ENCODE data around the gene VIM. TPM values are rescaled to one million over a fixed set of nuclear protein-coding genes. Genes with fewer than 3 reads are reported as not detected.
A peak's percentile ranks its signal among the peaks of the same experiment; 100 is the strongest.

Gene VIM
- total RNA-seq, 1 donor from 2014 or later = 115 TPM

- Histone ChIP-seq H3K4me3 (ENCODE audit: low read depth, low read length) (peak overlapping the region; percentile 78), H3K36me3 (ENCODE audit: control insufficient read depth, insufficient read depth, low read length) (peaks cover 3% of the 10 kb centered on the region), H3K27me3 (ENCODE audit: control insufficient read depth, insufficient read depth, low read length) (no peaks in the 10 kb centered on the region)
- no peak for TF ChIP-seq CTCF (IDR thresholded peaks at IDR 0.05; ENCODE audit: insufficient read depth, low read length, severe bottlenecking)
- FAIRE-seq = no peak
- DNase-seq (ENCODE audit: low read depth) = peak; percentile 27
Observed at GRCh38 chr10:17229016-17229716, 1.1 kb downstream of the VIM start.

- H3K36me3 ChIP-seq (ENCODE audit: control insufficient read depth, insufficient read depth, low read length) = peaks cover 5% of the 10 kb centered on the region
- H3K4me3 ChIP-seq (ENCODE audit: low read depth, low read length) = peak overlapping the region; percentile 78
- H3K27me3 ChIP-seq (ENCODE audit: control insufficient read depth, insufficient read depth, low read length) = no peaks in the 10 kb centered on the region
- FAIRE-seq = no peak
- peak; percentile 32 for DNase-seq (ENCODE audit: low read depth)
- TF ChIP-seq CTCF (IDR thresholded peaks at IDR 0.05; ENCODE audit: insufficient read depth, low read length, severe bottlenecking) = no peak
Observed at GRCh38 chr10:17229717-17229966, 1.6 kb downstream of the VIM start.

- DNase-seq (ENCODE audit: low read depth) = peak; percentile 77
- TF ChIP-seq CTCF (IDR thresholded peaks at IDR 0.05; ENCODE audit: insufficient read depth, low read length, severe bottlenecking) = peak; percentile 21
- no peak for FAIRE-seq
- H3K27me3 ChIP-seq (ENCODE audit: control insufficient read depth, insufficient read depth, low read length) = no peaks in the 10 kb centered on the region
- peak overlapping the region; percentile 78 for H3K4me3 ChIP-seq (ENCODE audit: low read depth, low read length)
- peaks cover 8% of the 10 kb centered on the region for H3K36me3 ChIP-seq (ENCODE audit: control insufficient read depth, insufficient read depth, low read length)
Observed at GRCh38 chr10:17229967-17230682, 2.1 kb downstream of the VIM start.

GRCh38 chr10:17231788-17232187 is 3.7 kb downstream of the VIM start:
- no peak for TF ChIP-seq CTCF (IDR thresholded peaks at IDR 0.05; ENCODE audit: insufficient read depth, low read length, severe bottlenecking)
- peaks cover 13% of the 10 kb centered on the region for H3K36me3 ChIP-seq (ENCODE audit: control insufficient read depth, insufficient read depth, low read length)
- no peak for FAIRE-seq

GRCh38 chr10:17232276-17232960 is 4.4 kb downstream of the VIM start:
- no peak for FAIRE-seq
- no peaks in the 10 kb centered on the region for H3K27me3 ChIP-seq (ENCODE audit: control insufficient read depth, insufficient read depth, low read length)
- peaks cover 13% of the 10 kb centered on the region for H3K36me3 ChIP-seq (ENCODE audit: control insufficient read depth, insufficient read depth, low read length)
- DNase-seq (ENCODE audit: low read depth) = no peak
- no peak overlapping the region for H3K4me3 ChIP-seq (ENCODE audit: low read depth, low read length)
- no peak for TF ChIP-seq CTCF (IDR thresholded peaks at IDR 0.05; ENCODE audit: insufficient read depth, low read length, severe bottlenecking)

More at GRCh38 chr10:17231788-17232187, 3.7 kb downstream of the VIM start:
- no peak for DNase-seq (ENCODE audit: low read depth)
- H3K4me3 ChIP-seq (ENCODE audit: low read depth, low read length) = no peak overlapping the region
- H3K27me3 ChIP-seq (ENCODE audit: control insufficient read depth, insufficient read depth, low read length) = no peaks in the 10 kb centered on the region
